Stomach smooth muscle (tissue), 2 donors: ENCODE results near the gene THRA.

Experiments
- H3K27ac ChIP-seq: one replicate; pipeline ENCODE4 v1.7.0; 2013; ENCODE audit warnings: mild to moderate bottlenecking, low read length, inconsistent platforms
- H3K27me3 ChIP-seq, 2 donors: one replicate each; pipeline ENCODE4 v1.7.0; 2013; ENCODE audit warnings: low read length in 2 of 2; ENCODE audit not compliant: insufficient read depth in 2 of 2, control insufficient read depth in 1 of 2
- H3K36me3 ChIP-seq, 2 donors: one replicate each; pipeline ENCODE4 v1.7.0; 2013; ENCODE audit warnings: low read length in 2 of 2; ENCODE audit not compliant: control insufficient read depth in 2 of 2, insufficient read depth in 2 of 2
- H3K4me1 ChIP-seq: one replicate; pipeline ENCODE4 v1.7.0; 2013; ENCODE audit warnings: low read length; ENCODE audit not compliant: control insufficient read depth, insufficient read depth
- H3K4me3 ChIP-seq, 2 donors: one replicate each; pipeline ENCODE4 v1.7.0; 2013; ENCODE audit warnings: low read length in 2 of 2
- H3K9ac ChIP-seq, 2 donors: one replicate each; pipeline ENCODE4 v1.7.0; 2013; ENCODE audit warnings: low read length in 2 of 2, mild to moderate bottlenecking in 1 of 2
- H3K9me3 ChIP-seq, 2 donors: one replicate each; pipeline ENCODE4 v1.7.0; 2013; ENCODE audit warnings: low read length in 2 of 2; ENCODE audit not compliant: control insufficient read depth in 2 of 2
- donor health status: healthy.
- donor health status: Pancreatic carcinoma.

THRA gene, protein sequence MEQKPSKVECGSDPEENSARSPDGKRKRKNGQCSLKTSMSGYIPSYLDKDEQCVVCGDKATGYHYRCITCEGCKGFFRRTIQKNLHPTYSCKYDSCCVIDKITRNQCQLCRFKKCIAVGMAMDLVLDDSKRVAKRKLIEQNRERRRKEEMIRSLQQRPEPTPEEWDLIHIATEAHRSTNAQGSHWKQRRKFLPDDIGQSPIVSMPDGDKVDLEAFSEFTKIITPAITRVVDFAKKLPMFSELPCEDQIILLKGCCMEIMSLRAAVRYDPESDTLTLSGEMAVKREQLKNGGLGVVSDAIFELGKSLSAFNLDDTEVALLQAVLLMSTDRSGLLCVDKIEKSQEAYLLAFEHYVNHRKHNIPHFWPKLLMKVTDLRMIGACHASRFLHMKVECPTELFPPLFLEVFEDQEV

DNA sequence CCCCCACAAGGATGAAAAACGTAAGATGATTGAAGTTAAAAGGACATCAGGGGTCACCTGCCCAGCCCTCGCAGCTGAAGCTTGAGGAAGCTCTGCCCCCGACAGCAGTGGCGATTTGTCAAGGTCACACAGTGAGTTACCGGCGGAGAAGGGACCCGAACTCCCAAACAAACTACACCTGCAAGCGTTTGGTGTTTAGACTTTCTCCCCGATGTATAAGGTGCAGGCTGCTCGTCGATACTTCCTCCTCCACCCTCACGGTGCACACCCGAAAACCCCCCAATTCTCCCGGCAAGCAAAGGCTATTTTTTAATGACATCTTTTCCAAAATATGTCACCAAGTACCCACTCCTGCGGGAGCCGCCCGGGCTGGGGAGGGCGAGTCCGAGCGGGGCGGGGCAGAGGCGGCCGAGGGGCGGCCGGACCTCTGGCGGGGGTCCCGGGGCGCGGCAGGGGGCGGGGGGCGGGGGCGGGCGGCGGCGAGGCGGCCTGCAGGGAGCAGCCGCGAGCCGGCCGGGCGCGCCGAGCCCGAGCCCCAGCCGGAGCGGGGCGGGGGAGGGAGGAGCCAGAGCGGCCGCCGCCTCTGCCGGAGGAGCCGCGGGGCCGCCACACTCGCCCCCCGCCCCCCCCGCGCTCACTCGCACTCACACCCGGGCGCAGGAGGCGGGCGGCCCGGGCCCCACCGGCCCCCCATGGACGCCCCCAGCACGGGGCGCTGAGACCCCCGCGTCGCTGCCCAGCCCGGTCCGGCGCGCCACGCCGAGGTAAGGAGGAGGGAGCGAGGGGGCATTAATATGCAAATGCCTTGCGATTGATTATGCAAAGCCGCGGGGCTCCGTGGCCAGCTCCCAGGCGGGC, at the start of gene THRA:
TSS of gene THRA (plus strand) at position 637 of the 858 bp plus-strand sequence. CDS start 11,524 bp downstream, outside the sequence.
- Histone ChIP-seq H3K4me3 (peak within 1 kb of the TSS; percentile 95), H3K27me3 (no peaks in the 10 kb centered on the region), H3K9me3 (no peaks in the 10 kb centered on the region), H3K4me1 (peaks cover 55% of the 10 kb centered on the region), H3K36me3 (no peaks in the 10 kb centered on the region), H3K27ac (peak within 1 kb of the TSS; percentile 86), H3K9ac (peak within 1 kb of the TSS; percentile 73 to 87)

DNA sequence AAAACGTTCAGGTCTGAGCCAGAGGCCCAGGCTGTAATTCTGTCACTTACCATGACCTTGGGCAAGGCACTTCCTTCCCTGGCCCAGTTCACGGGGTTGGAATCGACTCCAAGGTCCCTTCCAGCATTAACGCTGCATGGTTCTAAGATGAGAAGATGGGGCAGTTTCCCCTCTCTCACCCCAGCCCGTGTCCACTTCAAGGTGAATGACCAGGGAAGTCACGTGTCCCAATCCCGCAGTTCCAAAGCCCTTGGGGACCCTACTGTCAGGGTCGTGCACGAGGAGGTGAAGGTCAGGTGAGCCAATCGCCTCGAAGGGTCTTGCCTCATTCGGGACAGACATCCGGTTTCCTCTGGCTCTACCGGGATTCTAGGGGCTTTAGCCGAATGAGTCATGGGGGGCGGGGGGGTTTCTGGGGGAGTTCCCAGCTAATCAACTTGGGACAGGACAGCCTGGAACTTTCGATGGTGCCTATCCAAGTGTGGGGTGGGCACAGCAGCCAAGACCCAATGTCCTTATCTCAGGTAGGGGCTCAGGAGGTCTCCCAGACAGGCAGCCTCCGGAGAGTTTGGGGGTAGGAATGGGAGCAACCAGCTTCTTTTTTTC, 48.3 kb upstream of the THRA start:
- Histone ChIP-seq H3K9me3 (no peaks in the 10 kb centered on the region), H3K27ac (no peak overlapping the region), H3K36me3 (peaks cover 0 to 2% of the 10 kb centered on the region in 2 donors), H3K9ac (no peak overlapping the region), H3K4me1 (peaks cover 29% of the 10 kb centered on the region), H3K4me3 (no peak overlapping the region), H3K27me3 (no peaks in the 10 kb centered on the region)

DNA sequence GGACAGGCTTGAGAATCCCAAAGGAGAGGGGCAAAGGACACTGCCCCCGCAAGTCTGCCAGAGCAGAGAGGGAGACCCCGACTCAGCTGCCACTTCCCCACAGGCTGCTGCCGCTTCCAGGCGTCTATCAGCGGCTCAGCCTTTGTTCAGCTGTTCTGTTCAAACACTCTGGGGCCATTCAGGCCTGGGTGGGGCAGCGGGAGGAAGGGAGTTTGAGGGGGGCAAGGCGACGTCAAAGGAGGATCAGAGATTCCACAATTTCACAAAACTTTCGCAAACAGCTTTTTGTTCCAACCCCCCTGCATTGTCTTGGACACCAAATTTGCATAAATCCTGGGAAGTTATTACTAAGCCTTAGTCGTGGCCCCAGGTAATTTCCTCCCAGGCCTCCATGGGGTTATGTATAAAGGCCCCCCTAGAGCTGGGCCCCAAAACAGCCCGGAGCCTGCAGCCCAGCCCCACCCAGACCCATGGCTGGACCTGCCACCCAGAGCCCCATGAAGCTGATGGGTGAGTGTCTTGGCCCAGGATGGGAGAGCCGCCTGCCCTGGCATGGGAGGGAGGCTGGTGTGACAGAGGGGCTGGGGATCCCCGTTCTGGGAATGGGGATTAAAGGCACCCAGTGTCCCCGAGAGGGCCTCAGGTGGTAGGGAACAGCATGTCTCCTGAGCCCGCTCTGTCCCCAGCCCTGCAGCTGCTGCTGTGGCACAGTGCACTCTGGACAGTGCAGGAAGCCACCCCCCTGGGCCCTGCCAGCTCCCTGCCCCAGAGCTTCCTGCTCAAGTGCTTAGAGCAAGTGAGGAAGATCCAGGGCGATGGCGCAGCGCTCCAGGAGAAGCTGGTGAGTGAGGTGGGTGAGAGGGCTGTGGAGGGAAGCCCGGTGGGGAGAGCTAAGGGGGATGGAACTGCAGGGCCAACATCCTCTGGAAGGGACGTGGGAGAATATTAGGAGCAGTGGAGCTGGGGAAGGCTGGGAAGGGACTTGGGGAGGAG, 47.5 kb upstream of the THRA start, which contains the start of gene CSF3:
TSS of gene CSF3 (plus strand) at position 436 of the 993 bp plus-strand sequence. CDS start at position 471, 35 bp downstream.
- peaks cover 33% of the 10 kb centered on the region for H3K4me1 ChIP-seq
- H3K9ac ChIP-seq, result no peak within 1 kb of the TSS
- H3K27ac ChIP-seq, result no peak within 1 kb of the TSS
- peaks cover 0 to 4% of the 10 kb centered on the region in 2 donors for H3K36me3 ChIP-seq
- H3K9me3 ChIP-seq, result no peaks in the 10 kb centered on the region
- no peak within 1 kb of the TSS for H3K4me3 ChIP-seq
- no peaks in the 10 kb centered on the region for H3K27me3 ChIP-seq

DNA sequence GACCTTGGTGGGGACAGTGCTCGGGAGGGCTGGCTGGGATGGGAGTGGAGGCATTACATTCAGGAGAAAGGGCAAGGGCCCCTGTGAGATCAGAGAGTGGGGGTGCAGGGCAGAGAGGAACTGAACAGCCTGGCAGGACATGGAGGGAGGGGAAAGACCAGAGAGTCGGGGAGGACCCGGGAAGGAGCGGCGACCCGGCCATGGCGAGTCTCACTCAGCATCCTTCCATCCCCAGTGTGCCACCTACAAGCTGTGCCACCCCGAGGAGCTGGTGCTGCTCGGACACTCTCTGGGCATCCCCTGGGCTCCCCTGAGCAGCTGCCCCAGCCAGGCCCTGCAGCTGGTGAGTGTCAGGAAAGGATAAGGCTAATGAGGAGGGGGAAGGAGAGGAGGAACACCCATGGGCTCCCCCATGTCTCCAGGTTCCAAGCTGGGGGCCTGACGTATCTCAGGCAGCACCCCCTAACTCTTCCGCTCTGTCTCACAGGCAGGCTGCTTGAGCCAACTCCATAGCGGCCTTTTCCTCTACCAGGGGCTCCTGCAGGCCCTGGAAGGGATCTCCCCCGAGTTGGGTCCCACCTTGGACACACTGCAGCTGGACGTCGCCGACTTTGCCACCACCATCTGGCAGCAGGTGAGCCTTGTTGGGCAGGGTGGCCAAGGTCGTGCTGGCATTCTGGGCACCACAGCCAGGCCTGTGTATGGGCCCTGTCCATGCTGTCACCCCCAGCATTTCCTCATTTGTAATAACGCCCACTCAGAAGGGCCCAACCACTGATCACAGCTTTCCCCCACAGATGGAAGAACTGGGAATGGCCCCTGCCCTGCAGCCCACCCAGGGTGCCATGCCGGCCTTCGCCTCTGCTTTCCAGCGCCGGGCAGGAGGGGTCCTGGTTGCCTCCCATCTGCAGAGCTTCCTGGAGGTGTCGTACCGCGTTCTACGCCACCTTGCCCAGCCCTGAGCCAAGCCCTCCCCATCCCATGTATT, 46.5 kb upstream of the THRA start:
- Histone ChIP-seq H3K4me1 (peaks cover 37% of the 10 kb centered on the region), H3K27ac (peak overlapping the region; percentile 6), H3K4me3 (no peak overlapping the region), H3K9ac (no peak overlapping the region), H3K36me3 (peaks cover 0 to 7% of the 10 kb centered on the region in 2 donors), H3K27me3 (no peaks in the 10 kb centered on the region), H3K9me3 (no peaks in the 10 kb centered on the region)

DNA sequence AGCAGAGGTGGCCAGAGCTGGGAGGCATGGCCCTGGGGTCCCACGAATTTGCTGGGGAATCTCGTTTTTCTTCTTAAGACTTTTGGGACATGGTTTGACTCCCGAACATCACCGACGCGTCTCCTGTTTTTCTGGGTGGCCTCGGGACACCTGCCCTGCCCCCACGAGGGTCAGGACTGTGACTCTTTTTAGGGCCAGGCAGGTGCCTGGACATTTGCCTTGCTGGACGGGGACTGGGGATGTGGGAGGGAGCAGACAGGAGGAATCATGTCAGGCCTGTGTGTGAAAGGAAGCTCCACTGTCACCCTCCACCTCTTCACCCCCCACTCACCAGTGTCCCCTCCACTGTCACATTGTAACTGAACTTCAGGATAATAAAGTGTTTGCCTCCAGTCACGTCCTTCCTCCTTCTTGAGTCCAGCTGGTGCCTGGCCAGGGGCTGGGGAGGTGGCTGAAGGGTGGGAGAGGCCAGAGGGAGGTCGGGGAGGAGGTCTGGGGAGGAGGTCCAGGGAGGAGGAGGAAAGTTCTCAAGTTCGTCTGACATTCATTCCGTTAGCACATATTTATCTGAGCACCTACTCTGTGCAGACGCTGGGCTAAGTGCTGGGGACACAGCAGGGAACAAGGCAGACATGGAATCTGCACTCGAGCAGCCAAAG, 45.2 kb upstream of the THRA start:
- H3K9me3 ChIP-seq, result no peaks in the 10 kb centered on the region
- H3K27me3 ChIP-seq, result no peaks in the 10 kb centered on the region
- peak overlapping the region in 1 of 2 donors; percentile 15 for H3K4me3 ChIP-seq
- peaks cover 4 to 16% of the 10 kb centered on the region in 2 donors for H3K36me3 ChIP-seq
- peak overlapping the region; percentile 58 for H3K27ac ChIP-seq
- H3K9ac ChIP-seq, result peak overlapping the region; percentile 21 to 42
- H3K4me1 ChIP-seq, result peaks cover 45% of the 10 kb centered on the region

DNA sequence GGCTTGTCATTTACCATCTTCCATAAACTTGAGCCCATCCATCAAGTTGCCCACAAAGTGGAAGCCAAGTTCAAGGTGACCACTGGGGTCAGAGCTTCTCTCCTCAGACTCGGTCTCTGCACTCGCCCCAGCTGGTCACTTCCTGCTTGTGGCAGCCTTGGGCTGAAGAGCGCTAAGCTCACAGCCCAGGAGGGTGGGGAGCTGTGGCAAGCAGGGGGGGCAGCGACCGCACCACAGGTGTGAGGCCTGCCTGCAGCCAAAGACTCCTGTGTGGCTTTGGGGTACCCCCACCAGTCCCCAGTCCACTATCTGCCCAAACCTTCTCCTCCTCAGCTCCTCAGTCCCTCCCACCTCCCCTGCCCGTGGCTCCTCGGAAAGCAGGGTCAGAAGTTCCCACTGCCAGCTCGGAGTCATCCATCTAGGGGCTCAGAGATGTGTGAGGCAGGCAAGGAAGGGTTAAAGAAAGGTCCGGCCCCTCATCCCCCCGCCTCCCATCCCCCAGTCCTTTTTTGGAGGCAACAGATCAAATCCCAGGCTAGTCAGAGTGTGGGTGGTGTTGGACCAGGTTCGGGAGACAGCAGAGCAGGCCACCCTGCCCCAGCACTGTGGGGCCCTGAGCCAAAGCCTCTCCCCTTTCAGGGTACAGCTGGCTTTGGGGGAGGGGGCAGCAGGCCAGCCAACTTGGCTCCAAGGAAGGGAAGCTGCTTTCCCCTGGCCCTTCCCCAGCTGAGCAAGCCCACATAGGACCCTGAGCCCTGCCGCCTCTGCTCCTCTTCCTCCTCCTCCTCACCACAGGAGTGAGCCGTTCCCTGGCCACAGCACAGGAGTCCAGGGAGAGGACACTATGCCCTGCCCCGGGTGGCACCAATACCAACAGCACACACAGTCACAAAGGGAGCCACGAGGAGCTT, 44.3 kb upstream of the THRA start:
- H3K9ac ChIP-seq, result peak overlapping the region in 1 of 2 donors; percentile 21
- peaks cover 8 to 21% of the 10 kb centered on the region in 2 donors for H3K36me3 ChIP-seq
- no peaks in the 10 kb centered on the region for H3K27me3 ChIP-seq
- H3K4me3 ChIP-seq, result peak overlapping the region in 1 of 2 donors; percentile 35
- H3K9me3 ChIP-seq, result no peaks in the 10 kb centered on the region
- H3K4me1 ChIP-seq, result peaks cover 45% of the 10 kb centered on the region
- H3K27ac ChIP-seq, result peak overlapping the region; percentile 58

DNA sequence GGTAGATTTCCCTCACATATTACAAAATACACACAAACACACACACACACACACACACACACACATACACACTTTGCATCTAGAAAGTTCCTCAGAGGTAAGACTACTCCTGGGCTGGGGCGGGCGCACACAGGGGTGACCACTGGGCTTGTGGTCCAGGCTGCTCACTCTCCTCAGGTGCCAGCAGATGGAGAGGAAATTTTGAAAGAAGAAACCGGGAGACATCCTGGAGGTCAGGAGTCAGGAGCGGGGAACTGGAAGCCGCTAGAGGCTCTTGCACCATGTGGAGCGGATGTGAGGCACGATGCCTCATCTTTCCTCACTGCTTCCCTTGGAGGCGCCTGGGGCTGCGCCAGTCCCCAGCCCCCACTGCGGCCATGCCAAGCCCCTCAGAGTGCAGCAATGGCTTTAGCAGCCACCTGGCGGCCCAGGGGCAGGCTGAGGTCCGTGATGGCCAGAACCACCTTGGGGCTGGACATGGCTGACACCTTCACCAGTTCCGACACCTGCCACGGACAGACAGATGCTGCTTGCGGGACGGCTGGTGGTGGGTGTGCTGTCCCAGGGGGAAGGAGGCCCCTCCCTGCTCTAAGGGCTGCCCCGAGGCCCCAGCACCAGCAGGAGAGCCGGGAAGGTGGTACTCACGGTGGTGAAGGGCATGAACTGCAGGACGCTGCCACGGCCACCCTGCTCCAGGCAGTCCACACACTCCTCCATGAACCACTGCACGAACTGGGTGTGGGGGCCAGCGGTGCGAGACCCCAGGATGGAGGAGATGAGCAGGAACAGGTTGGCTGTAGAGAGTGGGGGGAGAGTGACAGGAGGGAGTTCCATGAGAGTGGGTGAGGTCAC, 43.4 kb upstream of the THRA start:
- no peaks in the 10 kb centered on the region for H3K9me3 ChIP-seq
- H3K4me1 ChIP-seq, result peaks cover 42% of the 10 kb centered on the region
- H3K27ac ChIP-seq, result peak overlapping the region; percentile 58
- no peak overlapping the region for H3K4me3 ChIP-seq
- H3K36me3 ChIP-seq, result peaks cover 8 to 21% of the 10 kb centered on the region in 2 donors
- H3K27me3 ChIP-seq, result no peaks in the 10 kb centered on the region
- no peak overlapping the region for H3K9ac ChIP-seq
